ENCODE data around the gene MAGT1. TPM values are rescaled to one million over a fixed set of nuclear protein-coding genes. Genes with fewer than 3 reads are reported as not detected.
"Not testable (repeated sequence)": the region's sequence is repeated elsewhere in the genome, so short reads cannot be mapped to it uniquely, and the experiment has no call there.

MAGT1 gene
- 142 and 160 TPM in 2 replicates for total RNA-seq

DNA sequence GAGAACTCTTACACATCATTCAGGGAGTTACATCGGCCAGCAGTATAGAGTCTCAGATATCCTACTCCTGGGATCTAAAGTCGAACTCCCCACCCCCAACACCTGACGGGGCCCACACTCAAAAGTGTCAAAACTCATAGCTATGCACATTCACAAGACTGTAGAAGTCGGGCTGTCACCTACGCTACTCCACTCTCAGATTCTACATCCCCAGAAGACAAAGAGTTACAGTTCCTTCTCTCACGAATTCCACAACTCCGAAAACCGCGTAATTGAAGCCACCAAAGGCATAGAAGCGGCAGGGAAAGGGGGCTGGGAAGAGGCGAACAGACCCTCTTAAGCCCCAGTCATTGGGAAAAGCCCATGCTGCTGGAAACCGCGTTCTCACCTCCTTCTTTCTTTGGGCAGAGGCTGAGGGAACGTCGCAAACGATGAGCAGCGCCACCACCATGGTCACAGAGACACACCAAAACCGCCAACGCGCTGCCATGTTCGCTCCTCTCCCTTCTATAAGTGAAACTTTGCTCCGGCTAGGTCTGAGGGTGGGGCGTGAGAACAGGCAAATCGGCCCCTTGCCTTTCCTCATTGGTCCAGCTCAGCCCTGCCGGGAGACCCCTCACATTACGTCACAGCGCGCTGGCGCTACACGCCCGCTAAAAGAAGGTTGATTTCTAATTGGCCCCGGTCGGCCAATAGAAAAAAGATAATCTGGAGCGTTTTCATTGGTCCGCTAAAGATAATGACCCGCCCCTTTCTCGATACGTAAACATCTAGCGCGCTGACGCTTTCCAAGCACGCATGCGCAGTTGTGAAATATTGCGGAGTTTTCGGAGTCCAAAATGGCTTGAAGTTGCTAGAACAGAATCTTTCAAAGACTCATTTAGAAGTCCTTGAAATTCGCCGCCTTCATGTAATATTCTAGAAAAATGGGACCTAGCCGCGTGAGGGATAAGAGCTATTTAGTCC, at the start of gene MAGT1:
Gene MAGT1 (minus strand): TSS at position 515 of the 966 bp plus-strand sequence. CDS start 25 bp downstream, at position 490.
- DNase-seq, result peak; percentile 96

DNA sequence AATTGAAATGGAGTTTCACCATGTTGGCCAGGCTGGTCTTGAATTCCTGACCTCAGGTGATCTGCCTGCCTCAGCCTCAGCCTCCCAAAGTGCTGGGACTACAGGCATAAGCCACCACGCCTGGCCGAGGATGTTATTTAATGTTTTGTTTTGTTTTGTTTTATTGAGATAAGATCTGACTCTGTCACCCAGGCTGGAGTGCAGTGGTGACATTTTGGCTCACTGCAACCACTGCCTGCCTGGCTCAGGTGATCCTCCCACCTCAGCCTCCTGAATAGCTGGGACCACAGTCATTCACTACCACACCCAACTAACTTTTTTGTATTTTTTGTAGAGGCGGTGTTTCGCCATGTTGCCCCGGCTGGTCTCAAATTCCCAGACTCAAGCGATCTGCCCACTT, 49.8 kb upstream of the MAGT1 start:
- DNase-seq, result not testable (repeated sequence)

DNA sequence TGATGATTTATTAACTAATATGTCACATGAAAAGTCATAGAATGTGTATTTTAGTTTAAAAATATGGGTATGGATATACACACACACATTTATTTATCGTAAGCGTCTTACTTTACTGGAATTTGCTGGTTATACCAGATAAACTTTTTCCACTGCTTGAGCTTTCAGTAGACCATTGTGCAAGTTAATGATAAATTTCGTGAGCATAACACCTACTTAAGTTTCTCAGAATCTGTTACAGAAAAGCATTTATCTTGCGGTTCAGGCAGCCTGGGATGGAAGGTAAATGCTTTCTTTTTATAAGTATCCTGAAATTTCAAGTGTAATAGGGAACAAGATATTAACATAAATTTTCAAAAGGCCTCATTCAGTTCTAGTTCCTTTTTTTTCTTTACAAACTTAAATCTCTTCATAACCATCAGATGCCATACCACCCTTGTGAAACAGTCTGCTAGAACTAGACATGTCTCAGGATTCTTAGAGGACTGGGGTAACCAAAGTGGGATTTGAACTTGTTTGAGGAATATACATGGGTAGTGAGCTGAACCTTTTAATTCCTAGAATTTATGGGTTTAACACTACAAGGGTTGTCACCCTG, 42.9 kb upstream of the MAGT1 start:
- no peak for DNase-seq

DNA sequence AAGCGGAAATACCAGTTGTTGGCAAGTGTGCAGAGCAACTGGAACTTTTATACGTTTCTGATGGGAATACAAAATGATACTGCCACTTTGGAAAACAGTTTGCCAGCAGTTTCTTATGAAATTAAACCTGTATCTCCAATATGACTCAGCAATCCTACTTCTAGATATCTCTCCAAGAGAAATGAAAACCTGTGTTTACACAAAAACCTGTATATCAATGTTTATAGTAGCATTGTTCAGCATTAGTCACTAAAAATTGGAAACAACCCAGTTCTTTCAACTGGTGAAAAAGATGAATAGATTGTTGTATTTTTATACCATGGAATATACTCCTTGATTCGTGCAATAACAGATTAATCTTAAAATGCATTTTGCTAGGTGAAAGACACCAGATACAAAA, 42.1 kb upstream of the MAGT1 start:
- peak; percentile 42 for DNase-seq

DNA sequence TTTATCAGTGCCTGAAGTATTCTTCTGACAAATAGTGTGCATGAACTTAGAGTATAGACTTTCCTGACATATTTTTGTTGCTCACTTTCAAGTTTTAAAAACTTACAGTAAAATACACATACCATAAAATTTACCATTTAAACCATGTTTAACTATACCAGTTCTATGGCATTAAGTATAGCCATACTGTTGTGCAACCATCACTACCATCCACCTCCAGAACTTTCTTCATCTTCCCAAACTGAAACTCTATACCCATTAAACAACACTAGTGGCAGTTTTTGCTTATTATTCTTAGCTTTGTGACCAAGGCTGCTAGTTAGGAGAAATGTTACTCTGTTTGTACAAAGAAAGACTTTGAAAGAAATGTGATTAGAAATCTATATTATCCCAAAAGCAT, 41.1 kb upstream of the MAGT1 start:
- no peak for DNase-seq

DNA sequence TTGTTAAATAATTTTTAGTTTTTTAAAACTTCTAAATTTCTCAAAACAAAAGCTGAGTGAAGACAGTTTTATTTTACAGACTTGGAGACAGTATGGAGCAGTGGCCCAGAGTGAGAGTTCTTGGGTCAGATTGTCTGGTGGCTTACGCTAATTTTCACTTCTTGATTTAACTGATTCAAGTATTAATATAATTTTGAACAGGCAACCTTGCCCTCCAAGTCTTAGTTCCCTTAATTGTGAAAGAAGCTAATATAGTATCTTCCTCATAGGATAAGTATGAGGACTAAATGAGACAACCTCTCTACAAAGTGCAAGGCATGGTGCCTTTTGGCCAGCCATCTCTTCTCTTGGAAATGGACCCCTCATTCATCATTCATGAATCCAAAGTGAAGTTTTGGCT, 40.7 kb upstream of the MAGT1 start:
- no peak for DNase-seq

DNA sequence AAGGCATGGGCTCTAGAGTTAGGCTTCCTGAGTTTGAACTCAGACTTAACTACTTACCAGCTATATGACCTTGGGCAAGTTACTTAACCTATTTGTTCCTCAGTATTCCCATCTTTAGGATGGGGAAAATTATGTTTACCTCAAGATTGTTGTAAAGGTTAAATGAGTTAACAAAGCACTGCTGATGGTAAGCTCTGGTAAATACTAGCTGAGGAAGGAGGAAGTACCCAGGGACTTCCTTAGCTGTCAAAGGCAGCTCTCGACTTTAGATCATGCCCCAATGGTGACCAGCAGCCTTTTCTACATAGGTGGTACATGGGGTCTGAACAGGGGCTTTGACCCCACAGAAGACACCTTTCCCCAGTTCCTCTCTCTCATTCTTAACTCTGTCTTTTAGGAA, 35.3 kb upstream of the MAGT1 start:
- DNase-seq, result no peak

DNA sequence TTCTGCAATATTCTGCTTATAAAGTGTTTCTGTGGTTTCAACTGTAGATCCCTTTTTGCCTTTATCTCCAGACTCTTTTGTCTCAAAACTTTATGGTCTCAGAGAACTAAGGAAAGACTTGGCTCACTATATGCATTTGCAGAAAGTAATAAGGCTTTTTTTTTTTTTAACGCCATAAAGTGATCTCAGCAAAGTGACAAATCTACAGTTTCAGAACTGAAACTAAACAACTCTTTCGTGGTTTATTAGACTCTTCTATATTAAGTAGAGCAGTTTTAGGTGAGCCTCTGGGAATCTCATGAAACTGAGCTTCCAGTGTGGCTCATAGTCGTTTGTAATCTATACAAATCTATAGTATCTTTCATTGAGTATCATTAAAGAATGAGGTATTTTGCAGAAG, 30.5 kb upstream of the MAGT1 start:
- no peak for DNase-seq

DNA sequence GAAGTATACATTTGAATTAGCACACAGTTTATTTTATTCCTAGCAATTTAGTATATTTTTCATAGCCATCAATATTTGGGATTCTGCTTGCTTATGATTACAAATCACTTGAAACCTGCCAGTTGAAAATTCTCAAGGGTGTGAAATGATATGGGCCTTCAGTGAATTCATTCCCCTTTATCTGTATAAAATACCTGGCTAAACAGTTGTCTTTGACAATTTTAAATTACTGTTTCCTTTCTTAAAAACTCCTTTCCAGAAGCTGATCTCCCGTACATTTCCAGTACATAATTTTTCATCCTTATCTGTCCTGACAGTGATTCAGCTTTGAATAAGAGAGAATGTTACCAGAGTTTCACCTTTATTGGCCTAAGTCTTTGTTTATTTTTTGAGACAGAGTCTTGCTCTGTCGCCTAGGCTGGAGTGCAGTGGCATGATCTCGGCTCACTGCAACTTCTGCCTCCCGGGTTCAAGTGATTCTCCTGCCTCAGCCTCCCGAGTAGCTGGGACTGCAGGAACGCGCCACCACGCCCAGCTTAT, 29.2 kb upstream of the MAGT1 start:
- no peak for DNase-seq

DNA sequence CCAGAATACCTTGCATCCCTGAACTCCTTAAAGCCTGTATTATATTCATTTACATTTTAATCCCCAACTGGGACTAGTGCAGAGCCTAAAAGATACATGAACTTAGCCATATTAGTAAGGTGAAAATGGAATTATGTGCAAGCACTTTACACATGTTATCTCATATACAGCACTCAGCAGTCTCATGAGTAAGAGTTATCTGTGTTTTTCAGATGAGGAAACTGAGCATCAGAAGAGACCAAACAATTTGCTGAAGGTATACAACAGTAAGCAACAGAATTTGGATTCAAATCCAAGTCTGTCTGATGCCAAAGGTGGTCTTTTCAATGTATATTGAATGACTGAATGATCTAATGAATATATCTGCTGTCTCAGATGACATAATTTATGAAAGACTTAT, 27.6 kb upstream of the MAGT1 start:
- no peak for DNase-seq

DNA sequence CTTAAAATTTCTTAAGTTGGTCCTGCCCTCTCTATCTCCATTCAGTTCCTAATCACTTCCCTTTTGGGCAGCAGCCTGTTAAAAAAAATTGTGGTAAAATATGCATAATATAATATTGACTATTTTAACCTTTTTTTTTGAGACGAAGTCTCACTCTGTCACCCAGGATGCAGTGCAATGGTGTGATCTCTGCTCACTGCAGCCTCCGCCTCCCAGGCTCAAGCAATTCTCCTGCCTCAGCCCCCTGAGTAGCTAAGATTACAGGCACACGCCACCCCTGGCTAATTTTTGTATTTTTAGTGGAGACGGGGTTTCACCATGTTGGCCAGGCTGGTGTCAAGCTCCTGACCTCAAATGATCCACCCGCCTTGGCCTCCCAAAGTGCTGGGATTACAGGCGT, 24.1 kb upstream of the MAGT1 start:
- DNase-seq, result not testable (repeated sequence)

DNA sequence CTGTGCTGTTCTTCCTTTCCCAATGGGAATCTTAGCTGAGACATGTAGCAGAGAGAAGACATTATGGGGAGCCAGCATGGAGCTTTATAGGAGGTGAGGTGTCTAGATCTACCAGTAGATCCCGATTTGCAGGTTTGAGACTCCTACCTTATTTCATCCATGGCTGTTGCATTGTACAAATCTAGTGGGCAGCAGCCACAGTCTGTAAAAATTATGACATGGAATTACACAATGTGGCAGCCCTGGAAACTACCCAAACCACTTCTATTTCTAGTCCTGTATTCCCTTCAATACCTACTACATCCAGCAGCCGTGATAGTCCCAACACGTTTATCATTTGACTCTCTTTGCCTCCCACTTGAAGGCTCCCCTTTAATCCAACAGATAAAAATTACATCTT, 23.3 kb upstream of the MAGT1 start:
- no peak for DNase-seq

DNA sequence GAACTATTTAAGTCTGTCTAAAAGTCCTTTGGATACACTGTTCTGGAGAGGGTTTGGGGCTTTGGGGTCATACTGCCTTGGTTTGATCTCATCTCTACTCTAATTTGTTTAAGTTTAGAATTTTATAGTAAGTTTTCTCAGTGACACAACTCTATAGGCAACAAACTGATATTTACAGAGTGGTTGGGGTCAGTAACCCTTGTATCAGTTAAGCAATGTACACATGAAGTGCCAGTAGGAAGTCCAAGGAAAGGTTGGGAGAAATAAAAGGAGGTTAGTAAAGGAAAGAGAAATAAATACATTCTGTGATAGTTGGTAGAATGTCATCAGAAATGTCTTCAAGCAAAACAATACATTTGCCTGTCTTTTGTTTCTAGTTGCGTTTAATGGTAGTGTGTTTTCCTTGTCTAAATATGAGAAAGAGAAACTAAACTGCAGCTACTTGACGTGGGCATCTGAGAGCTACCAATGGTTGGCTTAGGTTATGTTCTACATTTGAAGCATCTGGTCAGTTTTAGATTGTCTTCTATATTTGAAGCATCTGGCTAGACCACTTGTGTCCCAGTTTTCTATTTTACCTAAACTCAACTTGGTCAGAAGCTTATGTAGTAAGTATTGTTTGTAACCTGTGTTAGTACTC, 22.2 kb upstream of the MAGT1 start:
- peak; percentile 24 for DNase-seq

DNA sequence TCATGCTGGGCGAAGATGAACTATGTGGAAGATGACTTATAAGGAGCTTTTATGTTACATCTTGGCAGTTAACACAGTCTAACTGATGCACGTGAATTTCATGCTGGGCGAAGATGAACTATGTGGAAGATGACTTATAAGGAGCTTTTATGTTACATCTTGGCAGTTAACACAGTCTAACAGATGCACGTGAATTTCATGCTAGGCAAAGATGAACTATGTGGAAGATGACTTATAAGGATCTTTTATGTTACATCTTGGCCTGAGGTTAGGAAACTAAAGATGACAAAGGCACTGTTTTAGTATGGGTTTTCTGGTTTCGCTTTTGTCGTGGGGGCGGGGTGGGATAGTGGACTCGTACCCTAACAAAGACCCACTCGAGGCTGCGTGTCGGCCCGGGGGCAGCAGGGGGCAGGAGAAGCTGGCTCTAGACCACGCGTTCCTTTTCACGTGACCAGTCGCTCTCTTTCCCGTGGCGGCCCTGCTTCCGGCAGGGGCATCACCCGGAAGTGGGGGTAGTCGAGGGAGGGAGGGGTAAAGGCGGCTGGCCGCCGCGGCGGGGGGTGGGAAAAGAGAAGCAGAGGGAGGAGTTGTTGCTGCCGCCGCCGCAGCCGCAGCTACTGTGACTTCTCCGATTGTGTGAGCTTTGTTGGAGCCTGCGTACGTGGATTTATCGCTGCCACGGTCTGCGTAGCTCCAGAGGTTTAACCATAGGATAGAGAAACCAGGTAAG, 15.0 kb upstream of the MAGT1 start, which contains the start of gene ATP7A:
Gene ATP7A (plus strand): TSS at position 586 of the 733 bp plus-strand sequence. CDS start 60,949 bp downstream, outside the sequence.
- peak; percentile 91 for DNase-seq

DNA sequence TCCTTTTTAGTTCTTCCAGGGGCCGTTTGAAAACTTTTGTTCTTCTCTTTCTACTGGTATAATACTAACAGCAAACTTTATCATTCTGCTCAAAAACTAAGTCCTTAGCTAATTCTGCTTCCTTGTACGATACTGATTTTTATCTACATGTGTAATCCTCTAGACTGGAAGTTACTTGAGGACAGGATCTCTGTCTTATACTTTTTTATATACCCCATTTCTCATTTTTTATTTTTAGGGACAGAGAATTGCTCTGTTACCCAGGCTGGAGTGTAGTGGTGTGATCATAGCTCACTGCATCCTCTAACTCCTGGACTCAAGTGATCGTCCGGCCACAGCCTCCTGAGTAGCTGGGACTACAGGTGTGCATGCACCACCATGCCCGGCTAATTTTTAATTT, 6.3 kb upstream of the MAGT1 start:
- DNase-seq, result no peak

DNA sequence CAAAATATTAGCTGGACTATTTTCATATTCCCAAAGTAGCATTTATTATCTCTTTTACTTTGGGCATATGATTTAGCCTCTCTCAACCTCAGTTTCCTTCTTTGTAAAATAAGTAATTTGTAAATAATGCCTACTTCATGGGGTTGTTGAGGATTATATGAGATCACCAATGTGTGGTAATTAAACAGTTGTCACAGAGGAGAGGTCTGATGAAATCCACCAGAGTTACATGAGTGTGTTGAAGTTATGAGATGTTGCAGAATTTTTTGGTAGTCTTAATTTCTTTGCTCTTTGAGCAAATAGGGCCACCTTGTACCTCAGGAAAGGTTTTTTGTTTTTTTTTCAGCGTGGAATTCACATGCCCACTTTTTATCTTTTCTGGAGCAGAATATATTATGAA, 5.5 kb upstream of the MAGT1 start:
- DNase-seq, result no peak

DNA sequence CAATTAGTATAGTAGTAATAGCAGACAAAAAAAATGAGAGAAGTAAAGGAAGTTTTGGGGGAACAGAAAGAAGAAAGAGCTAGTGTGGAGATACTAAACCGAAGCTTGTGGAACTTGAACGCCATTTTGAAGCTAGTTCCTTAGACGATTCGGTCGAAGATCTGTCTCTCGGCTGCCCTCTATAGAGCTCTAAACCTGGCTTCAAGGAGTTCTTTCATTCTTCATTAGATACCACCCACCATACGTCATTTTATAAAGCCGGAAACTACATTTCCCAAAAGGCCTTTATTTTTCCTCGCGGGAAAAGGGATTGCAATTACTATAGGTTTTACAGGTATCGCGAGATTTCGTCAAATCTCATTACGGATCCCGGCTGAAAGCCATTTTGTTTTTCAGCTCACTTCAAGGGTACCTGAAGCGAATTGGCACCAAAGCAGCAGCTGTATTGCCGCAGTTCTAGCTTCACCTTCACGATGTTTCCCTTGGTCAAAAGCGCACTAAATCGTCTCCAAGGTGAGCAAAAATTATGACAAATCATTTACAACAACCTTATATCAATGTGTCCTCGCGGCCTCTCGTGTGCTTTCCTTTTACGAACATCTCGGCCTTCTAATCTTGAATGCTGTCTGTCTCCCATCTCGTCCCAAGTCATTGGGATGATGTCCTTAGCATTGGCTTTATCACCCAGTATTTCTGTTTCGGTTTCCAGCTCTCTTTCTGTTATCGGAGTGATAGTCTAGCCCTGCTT, 4.0 kb upstream of the MAGT1 start, which contains the start of gene COX7B:
Gene COX7B (plus strand): TSS at position 388 of the 748 bp plus-strand sequence. CDS start 86 bp downstream, at position 474.
- peak; percentile 95 for DNase-seq

DNA sequence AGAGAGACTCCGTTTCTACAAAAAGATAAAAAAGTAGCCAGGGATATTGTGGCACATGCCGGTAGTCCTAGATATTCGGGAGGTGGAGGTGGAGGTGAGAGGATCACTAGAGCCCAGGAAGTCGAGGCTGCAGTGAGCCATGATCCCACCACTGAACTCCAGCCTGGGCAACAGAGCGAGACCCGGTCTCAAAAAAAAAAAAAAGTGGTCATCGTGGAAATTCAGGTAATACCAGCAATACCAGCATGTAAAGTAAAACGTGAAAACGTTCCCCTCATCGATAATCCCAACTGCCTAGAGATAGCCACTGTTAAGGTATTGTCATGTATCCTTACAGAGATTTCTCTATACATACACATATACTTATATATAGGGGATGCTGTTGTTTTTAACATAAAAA, 1.5 kb downstream of the MAGT1 start:
- no peak for DNase-seq

DNA sequence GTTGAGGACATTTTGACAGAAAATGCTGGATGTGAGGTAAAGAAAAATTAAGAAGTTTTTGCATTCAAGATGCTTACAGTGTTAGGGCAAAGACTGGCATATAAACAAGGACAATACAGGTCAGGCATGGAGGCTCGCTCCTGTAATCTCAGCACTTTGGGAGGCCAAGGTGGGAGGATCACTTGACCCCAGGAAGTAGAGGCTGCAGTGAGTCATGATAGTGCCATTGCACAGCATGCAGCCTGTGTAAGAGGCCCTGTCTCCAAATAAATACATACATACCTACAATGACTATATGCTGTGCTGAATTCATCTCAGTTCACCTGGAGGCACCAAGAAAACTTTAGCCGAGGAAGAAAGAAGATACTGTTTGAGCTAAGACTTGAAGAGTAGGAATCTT, 2.3 kb downstream of the MAGT1 start:
- no peak for DNase-seq

DNA sequence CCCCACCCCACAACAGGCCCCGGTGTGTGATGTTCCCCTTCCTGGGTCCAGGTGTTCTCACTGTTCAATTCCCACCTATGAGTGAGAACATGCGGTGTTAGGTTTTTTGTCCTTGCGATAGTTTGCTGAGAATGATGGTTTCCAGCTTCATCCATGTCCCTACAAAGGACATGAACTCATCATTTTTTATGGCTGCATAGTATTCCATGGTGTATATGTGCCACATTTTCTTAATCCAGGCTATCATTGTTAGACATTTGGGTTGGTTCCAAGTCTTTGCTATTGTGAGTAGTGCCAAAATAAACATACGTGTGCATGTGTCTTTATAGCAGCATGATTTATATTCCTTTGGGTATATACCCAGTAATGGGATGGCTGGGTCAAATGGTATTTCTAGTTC, 13.8 kb downstream of the MAGT1 start:
- DNase-seq, result not testable (repeated sequence)

DNA sequence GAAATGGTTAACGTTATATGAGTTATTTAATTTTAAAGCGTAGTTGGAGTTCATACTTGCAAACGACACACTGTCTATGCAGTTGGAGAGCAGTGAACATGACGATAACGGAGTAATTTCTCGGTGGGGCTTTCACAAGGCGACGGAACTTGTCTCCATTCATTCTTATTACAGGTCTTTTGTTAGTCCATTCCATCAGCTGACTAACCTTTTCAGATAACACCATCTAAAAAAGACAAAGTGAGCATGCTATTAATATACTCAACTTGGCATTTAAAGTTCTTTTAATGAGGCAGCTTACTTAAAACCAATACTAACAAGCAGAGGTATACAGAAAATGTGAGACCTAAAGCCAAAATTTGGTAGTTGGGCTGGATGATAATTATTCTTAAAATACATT, 19.9 kb downstream of the MAGT1 start:
- DNase-seq, result no peak

DNA sequence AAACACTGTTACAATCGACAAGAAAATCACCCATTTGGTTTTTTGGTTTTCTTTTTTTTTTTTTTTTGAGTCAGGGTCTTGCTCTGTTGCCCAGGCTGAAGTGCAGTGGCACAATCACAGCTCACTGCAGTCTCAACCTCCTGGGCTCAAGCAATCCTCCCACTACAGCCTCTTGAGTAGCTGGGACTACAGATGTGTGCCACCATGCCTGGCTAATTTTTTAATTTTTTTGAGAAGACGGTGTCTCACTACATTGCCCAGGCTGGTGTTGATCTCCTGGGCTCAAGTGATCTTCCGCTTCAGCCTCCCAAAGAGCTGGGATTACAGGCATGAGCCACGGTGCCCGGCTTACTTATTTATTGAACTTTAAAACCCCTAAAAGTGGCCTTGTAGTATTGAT, 63.7 kb downstream of the MAGT1 start:
- not testable (repeated sequence) for DNase-seq

All from dermis blood vessel endothelial cell (primary cell).